ENCODE measurements around the gene EXOSC5.

Gene EXOSC5

GRCh38 chr19:41426116-41426841 lies 29.1 kb upstream of the EXOSC5 start:
- no peak for DNase-seq (ENCODE audit: low read depth, low spot score)
- peak overlapping the region; percentile 40 for H3K4me3 ChIP-seq (ENCODE audit: low read depth, low read length)
- TF ChIP-seq, protein P1, sequence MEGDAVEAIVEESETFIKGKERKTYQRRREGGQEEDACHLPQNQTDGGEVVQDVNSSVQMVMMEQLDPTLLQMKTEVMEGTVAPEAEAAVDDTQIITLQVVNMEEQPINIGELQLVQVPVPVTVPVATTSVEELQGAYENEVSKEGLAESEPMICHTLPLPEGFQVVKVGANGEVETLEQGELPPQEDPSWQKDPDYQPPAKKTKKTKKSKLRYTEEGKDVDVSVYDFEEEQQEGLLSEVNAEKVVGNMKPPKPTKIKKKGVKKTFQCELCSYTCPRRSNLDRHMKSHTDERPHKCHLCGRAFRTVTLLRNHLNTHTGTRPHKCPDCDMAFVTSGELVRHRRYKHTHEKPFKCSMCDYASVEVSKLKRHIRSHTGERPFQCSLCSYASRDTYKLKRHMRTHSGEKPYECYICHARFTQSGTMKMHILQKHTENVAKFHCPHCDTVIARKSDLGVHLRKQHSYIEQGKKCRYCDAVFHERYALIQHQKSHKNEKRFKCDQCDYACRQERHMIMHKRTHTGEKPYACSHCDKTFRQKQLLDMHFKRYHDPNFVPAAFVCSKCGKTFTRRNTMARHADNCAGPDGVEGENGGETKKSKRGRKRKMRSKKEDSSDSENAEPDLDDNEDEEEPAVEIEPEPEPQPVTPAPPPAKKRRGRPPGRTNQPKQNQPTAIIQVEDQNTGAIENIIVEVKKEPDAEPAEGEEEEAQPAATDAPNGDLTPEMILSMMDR (IDR thresholded peaks at IDR 0.05; ENCODE audit: low read depth, low read length), result no peak
- in situ Hi-C loops (cut with HindIII; ENCODE audit: low sequenced_read_pairs), result no loop called here

DNA sequence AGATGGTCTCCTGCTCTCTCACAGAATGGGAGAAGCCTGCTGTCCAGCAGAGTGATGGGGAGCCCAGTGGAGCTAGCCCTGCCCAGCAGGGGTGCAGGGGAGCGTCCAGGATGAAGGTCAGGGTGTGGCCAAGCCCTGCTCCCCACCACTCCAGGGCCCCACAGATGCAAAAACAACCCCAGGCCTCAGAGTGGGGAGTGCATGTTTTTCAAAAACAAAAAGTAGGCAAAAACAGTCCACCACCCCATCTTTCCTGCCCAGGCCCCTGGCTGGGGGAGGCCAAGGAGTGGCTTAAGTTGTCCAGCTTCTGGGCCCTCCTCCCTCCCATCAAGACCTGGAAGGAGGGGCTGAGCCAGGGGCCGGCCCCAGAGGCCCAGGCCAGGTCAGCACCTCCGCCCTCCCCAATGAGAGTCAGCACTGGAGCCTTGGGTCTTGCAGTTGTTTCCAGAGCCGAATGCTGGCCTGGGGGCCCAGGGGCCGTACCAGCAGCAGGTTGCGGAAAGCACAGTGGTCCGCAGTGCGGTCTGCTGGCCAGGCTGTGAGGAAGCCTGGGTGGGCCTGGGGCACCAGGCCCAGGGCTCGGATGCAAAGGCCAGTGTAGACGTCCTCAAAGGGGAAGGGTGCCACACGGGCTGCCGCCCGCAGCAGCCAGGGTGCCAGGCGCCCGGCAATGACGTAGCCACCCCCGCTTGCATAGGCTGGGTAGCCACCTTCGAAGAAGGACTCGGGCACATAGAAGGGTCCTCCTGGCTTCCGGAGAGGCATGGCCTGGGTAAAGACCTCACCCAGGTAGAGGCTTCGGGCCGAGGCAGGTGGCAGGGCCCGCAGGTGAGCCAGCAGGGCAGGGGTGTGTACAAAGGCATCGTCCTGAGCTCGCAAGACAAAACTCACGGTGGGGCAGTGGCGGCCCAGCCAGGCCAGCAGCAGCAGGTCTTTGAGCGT lies 28.3 kb upstream of the EXOSC5 start:
- DNase-seq (ENCODE audit: low read depth, low spot score), result no peak
- in situ Hi-C loops (cut with HindIII; ENCODE audit: low sequenced_read_pairs), result no loop called here
- TF ChIP-seq, protein P1 (IDR thresholded peaks at IDR 0.05; ENCODE audit: low read depth, low read length), result no peak
- H3K4me3 ChIP-seq (ENCODE audit: low read depth, low read length), result no peak overlapping the region

GRCh38 chr19:41424335-41425173 lies 27.4 kb upstream of the EXOSC5 start:
- in situ Hi-C loops (cut with HindIII; ENCODE audit: low sequenced_read_pairs), result no loop called here
- TF ChIP-seq, protein P1 (IDR thresholded peaks at IDR 0.05; ENCODE audit: low read depth, low read length), result no peak
- no peak overlapping the region for H3K4me3 ChIP-seq (ENCODE audit: low read depth, low read length)
- DNase-seq (ENCODE audit: low read depth, low spot score), result no peak

DNA sequence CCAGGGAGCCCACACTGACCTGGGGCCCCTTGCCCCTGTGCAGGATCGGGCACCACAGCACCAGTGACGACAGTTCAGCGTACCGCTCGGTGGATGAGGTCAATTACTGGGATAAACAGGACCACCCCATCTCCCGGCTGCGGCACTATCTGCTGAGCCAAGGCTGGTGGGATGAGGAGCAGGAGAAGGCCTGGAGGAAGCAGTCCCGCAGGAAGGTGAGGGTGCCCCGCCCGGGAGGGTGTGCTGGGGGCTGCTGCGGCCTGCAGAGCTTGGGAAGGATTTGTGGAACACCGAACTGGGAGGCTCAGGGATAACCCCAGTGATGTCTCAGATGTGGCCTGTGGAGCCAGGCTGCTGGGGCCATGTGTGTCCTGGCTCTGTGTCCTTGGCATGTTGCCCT lies 25.8 kb upstream of the EXOSC5 start:
- in situ Hi-C loops (cut with HindIII; ENCODE audit: low sequenced_read_pairs), result no loop called here
- TF ChIP-seq, protein P1 (IDR thresholded peaks at IDR 0.05; ENCODE audit: low read depth, low read length), result no peak
- no peak overlapping the region for H3K4me3 ChIP-seq (ENCODE audit: low read depth, low read length)
- no peak for DNase-seq (ENCODE audit: low read depth, low spot score)

DNA sequence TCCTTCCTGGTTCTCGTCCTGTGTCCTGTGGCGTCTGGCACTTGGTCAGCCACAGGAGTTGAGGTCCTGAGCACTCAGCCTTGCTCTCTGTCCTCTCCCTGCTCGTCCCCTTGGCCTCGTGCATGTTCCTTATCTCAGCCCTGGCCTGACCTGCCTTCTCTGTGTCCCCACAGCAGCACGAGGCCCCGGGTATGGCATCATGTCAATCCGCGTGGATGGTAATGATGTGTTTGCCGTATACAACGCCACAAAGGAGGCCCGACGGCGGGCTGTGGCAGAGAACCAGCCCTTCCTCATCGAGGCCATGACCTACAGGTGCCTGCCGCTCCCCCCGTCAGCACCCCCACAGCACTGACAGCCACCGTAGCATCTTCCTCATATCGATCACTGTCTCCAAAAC lies 25.3 kb upstream of the EXOSC5 start:
- in situ Hi-C loops (cut with HindIII; ENCODE audit: low sequenced_read_pairs), result no loop called here
- no peak overlapping the region for H3K4me3 ChIP-seq (ENCODE audit: low read depth, low read length)
- no peak for DNase-seq (ENCODE audit: low read depth, low spot score)
- TF ChIP-seq, protein P1 (IDR thresholded peaks at IDR 0.05; ENCODE audit: low read depth, low read length), result no peak

- TF ChIP-seq, protein P1 (IDR thresholded peaks at IDR 0.05; ENCODE audit: low read depth, low read length), result no peak
- no peak for DNase-seq (ENCODE audit: low read depth, low spot score)
- no peak overlapping the region for H3K4me3 ChIP-seq (ENCODE audit: low read depth, low read length)
- in situ Hi-C loops (cut with HindIII; ENCODE audit: low sequenced_read_pairs), result no loop called here
Measured at GRCh38 chr19:41421973-41422372, 24.8 kb upstream of the EXOSC5 start.
